GM18502 (cell line): Measurements from ENCODE around the gene CTSA.
A peak's percentile ranks its signal among the peaks of the same experiment; 100 is the strongest.

ENCODE experiments used
- ATAC-seq: cut with Tn5 transposase; IDR thresholded peaks from one replicate; pipeline ENCODE4 v1.9.1; 2021; ENCODE audit warnings: mild to moderate bottlenecking; ENCODE audit not compliant: unreplicated experiment, poor library complexity

The CTSA gene

GRCh38 chr20:45934046-45934585 is 43.0 kb downstream of the CTSA start:
- ATAC-seq, result peak; percentile 17

GRCh38 chr20:45934586-45935415 is 43.7 kb downstream of the CTSA start, which contains the start of gene PCIF1:
PCIF1 (plus strand) TSS chr20:45934683; CDS start chr20:45939000, 4,317 bp downstream.
- peak; percentile 77 for ATAC-seq

GRCh38 chr20:45935416-45936046 is 44.4 kb downstream of the CTSA start:
- ATAC-seq, result peak; percentile 13

- no peak for ATAC-seq
These were observed 46.6 kb downstream of the CTSA start for GRCh38 chr20:45937765-45938164.

GRCh38 chr20:45938727-45939438 is 47.7 kb downstream of the CTSA start:
- ATAC-seq, result no peak

GRCh38 chr20:45940053-45940452 is 48.9 kb downstream of the CTSA start:
- no peak for ATAC-seq

- no peak for ATAC-seq
These were observed 49.3 kb downstream of the CTSA start for GRCh38 chr20:45940469-45940868.

- ATAC-seq, result no peak
These were observed 52.5 kb downstream of the CTSA start for GRCh38 chr20:45943613-45944012.

GRCh38 chr20:45944151-45944964 is 53.2 kb downstream of the CTSA start:
- no peak for ATAC-seq

- no peak for ATAC-seq
These were observed 54.0 kb downstream of the CTSA start for GRCh38 chr20:45944965-45945677.

GRCh38 chr20:45945678-45946148 is 54.6 kb downstream of the CTSA start:
- ATAC-seq, result no peak

- no peak for ATAC-seq
These were observed 55.2 kb downstream of the CTSA start for GRCh38 chr20:45946149-45946970.

- ATAC-seq, result no peak
These were observed 56.2 kb downstream of the CTSA start for GRCh38 chr20:45947110-45947866.

GRCh38 chr20:45948261-45948733 is 57.2 kb downstream of the CTSA start:
- no peak for ATAC-seq
